Activated naive CD4-positive, alpha-beta T cell treated with Interleukin-2 at 50 U/mL for 16 hours (primary cell): ENCODE results near the gene PNRC1.
"Not testable (repeated sequence)": the region's sequence is repeated elsewhere in the genome, so short reads cannot be mapped to it uniquely, and the experiment has no call there.

Experiments used
- DNase-seq: peaks from one replicate; pipeline ENCODE4 v3.0.0-alpha.2; 2020

The PNRC1 gene

DNA sequence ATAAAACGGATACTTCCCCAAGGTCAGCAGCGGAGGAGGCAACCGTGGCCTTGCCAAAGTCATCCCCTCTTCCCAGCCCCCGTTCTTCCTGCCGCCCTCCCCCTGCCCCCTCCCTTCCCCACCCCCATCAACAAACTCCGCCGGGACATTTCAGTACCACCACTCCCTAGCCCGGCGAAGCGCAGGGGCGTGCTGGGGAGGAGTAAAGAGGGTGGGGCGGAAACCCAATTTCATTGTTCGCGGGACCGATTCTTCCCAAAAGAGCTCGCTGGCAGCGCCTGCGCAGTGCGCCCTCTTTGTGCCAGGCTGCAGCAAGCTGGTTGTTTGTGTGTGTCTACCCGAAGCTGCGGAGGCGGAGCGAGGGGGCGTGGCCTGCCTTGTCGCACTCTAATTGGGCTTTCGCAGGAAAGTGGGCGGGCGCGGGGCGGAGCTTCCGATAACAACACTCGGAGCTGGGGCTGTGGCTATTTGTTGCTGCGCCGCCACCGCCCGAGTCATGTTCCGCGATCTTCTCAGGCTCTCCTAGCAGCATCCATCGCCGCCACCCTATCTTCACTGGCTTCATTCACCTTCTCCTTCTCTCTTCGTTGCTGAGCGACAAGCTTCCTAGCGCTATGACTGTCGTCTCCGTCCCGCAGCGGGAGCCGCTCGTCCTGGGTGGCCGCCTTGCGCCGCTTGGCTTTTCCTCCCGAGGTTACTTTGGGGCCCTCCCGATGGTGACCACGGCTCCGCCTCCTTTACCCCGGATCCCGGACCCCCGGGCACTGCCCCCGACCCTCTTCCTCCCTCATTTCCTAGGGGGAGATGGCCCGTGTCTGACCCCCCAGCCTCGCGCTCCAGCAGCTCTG lies at the start of gene PNRC1:
Gene PNRC1 (plus strand): TSS at position 471 of the 848 bp plus-strand sequence. CDS start 144 bp downstream, at position 615.
- DNase-seq = peak; percentile 100

DNA sequence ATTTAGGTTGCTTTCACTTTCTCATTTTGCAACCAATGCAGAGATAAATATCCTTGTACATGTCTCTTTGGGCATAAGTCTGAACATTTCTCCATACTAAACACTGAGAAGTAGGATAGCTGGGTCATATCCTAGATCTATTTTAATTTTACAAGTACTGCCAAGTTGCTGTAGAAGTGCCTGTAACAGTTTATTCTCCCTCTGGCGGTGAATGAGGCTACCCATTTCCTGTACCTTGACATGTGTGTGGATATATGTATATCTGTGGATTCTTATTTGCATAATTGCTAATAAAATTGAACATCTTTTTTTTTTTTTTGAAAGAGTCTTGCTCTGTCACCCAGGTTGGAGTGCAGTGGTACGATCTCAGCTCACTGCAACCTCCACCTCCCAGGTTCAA lies 48.0 kb upstream of the PNRC1 start:
- DNase-seq = no peak

DNA sequence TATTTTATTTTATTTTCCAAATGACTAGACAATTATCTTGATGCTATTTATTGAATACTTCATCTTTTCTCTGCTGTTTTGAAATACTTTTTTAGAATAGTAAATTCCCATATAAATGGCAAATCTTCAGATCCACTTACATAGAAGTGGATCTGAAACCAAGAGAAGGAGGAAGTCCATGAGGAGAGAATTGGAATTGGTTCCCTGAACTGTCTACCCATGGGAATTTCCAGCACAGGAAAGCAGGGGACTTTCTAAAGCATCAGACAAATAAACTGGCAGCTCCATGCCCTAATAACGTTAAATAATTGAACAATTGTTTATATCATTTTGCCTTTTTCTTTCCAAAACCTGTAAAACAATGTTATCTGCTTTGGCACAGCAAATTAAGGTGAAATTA lies 47.1 kb upstream of the PNRC1 start:
- DNase-seq = no peak

DNA sequence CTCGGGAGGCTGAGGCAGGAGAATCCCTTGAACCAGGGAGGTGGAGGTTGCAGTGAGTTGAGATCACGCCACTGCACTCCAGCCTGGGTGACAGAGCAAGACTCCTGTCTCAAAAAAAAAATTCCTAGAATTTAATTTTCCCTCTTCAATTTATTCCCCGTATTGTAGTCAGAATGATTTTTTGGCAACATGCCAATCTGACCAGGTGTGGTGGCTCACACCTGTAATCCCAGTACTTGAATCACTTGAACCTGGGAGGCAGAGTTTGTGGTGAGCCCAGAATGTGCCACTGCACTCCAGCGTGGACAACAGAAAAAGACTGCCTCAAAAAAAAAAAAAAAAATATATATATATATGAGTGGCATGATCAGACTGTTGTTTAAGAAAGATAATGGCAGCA lies 46.4 kb upstream of the PNRC1 start:
- not testable (repeated sequence) for DNase-seq

DNA sequence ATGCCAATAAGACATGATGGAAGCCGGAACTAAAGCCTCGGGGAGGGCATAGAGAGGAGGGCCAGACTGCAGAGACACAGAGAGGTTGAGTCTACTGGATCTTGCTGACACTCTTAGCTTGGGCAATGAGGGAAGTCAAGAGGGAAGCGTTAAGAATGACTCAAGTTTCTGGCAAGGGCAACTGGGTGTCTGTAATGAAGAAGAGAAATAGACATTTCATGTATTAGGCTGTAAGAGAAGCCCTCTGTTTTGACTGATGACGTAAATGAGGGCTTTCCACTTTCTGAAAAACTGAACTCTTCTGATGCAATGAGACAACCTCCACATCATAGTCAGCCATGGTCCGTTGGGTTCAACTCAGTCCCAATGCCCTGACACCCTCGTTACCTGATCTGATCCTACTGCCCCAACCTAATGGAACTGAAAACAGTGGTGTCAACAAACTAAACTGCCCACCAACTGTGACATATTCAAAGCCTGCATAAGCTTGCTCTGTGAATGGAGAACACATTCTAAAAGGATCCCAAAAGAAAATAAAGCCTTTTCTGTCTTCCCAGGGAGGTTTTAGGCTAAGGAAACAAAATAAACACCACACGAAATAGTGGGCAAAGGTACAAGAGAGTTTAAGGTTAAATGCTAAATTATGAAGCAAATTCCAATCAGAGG lies 45.8 kb upstream of the PNRC1 start:
- no peak for DNase-seq

DNA sequence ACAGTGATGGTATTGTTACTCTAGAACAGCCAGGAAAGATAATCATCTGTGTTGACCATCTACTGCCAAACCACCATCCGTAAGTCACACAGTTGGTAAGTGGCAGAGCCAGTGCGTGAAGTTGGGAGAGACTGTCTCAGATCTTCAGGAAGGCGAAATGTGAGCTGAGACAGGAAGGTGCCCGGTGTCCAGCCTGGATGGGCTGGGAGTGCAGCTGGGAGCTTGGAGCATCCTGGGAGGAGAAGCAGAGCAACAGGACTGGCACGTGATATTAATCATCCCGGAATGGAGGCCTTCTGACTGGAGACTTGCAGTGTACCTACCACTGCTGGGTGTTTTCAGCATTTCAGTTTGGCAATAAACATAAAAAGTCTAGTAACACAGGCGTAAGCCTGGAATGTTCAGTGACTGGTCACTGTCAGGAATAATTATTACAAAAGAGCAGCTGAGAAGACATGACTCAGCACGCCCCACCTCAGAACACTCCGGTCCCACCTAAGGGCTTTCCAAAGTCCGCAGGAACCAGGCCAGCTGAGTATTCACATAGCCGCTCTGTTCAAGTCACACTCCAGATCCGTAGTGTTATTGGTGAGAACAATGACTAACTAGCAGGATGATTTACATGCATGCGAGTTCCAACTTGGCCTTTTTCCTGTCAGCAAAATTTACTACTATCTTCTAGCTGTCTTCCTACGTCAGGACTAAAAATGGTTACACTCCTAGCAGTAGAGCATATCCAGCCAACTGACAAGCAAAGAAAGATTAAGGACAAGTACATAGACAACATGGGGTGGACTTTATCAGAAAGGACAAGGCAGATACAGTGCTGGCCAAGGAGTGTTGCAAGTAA lies 45.1 kb upstream of the PNRC1 start:
- DNase-seq = no peak

DNA sequence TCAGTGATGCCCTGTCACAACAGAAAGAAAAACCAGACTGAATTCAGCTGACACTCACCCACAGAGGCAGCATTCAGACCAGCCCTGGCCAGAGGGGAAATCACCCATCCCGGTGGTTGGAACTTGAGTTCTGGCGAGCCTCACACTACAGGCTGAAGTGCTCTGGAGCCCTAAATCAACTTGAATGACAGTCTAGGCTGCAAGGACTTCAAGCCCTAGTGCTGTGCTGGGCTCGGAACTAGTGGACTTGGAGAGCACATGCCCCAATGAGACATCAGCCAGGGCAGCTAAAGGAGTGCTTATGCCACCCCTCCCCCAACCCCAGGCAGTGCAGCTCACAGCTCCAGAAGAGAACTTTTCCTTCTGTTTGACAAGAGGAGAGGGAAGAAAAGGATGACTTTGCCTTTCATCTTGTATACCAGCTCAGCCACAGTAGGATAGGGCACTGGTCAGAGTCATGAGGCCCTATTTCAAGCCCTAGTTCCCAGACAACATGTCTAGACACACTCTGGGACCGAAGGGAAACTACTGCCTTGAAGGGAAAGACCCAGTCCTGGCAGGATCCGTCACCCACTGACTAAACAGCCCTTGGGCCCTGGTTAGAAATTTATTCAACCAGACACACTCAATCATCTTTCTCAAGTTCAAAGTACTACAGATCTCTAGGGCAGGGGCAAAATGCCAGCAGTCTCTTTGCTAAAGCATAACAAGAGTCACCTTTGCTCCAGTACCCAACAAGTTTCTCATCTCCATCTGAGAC lies 43.2 kb upstream of the PNRC1 start:
- DNase-seq = no peak

DNA sequence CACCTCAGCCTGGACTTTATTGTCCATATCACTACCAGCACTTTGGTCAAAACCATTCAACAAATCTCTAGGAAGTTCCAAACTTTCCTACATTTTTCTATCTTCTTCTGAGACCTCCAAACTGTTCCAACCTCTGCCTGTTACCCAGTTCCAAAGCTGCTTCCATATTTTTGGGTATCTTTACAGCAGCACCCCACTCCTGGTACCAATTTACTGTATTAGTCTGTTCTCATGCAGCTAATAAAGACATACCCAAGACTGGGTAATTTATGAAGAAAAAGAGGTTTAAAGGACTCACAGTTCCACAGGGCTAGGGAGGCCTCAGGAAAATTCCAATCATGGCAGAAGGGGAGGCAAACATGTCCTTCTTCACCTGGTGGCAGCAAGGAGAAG lies 42.7 kb upstream of the PNRC1 start:
- not testable (repeated sequence) for DNase-seq

DNA sequence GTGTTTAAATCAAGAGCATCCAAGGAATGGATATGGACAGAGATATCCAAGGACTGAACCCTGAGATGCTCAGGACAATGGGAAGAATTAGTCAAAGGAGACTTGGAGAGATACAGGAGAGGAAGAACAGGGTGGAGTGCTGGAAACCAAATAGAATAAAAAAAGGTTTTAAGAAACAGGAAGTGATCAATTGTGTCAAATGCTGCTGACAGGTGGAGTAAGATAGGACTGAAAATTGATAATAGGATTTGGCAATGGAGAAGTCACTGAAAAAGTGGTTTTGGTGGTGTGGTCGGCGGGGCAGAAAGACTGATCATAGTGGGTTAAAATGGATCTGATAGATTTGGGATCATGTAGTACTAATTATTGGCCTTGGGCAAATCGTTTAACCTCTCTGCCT lies 37.9 kb upstream of the PNRC1 start:
- DNase-seq = no peak

DNA sequence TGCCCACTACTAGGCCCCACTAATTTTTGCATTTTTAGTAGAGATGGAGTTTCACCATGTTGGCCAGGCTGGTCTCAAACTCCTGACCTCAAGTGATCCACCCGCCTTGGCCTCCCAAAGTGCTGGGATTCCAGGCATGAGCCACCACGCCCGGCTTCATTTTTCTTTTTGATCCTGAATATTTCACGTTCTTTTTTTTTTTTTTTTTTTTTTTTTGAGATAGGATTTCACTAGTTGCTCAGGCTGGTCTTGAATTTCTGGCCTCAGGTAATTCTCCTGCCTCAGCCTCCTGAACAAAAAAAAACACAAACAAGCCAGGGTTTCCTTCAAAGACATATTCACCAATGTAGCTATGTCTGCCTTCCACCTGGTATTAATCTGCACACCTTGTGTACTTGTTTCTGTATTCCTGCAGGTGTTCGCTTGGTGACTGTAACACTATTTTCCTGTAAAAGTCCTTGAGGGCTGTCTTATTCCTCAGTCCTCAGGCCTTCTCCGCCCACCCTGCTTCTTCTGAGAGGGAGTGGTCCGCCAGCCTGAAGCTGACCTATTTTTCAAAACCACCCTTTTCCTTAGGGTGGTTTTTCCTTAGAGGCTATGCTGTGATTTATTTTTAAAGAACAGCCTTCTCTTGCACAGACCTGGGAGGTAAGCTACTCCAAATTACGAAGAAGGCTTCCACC lies 36.1 kb upstream of the PNRC1 start:
- no peak for DNase-seq

DNA sequence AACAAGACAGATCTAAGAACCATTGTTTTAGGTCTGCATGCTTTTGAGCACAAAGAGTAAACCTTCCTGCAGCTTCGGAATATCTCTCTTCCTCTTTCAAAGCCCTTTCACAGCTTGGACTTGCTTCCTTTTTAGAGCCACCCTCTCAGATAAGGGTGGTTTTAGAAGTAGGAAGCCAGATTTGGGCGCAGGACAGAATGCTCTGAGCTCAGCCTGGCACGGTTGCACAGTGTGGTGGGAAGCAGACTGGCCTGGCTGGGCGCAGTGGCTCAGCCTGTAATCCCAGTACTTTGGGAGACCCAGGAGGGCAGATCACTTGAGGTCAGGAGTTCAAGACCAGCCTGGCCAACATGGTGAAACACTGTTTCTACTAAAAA lies 35.6 kb upstream of the PNRC1 start:
- no peak for DNase-seq

DNA sequence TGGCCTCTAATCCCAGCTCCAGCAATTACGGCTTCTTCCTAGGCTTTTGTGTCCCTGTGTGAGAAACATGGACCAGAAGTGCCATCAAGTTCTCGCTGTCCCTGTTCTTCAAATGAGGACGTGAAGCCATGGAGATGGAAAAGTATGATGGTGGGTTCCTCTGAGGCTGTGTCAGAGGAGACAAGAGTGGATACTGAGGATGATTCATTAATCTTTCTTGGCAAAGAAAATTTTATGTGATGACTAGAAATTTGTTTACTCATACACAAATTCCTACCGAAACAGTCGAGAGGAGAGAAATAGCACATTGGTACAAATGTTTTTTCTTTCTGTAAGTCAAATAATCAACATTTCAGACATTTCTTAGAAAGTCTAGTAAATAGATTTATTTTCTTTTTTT lies 35.0 kb upstream of the PNRC1 start:
- no peak for DNase-seq

DNA sequence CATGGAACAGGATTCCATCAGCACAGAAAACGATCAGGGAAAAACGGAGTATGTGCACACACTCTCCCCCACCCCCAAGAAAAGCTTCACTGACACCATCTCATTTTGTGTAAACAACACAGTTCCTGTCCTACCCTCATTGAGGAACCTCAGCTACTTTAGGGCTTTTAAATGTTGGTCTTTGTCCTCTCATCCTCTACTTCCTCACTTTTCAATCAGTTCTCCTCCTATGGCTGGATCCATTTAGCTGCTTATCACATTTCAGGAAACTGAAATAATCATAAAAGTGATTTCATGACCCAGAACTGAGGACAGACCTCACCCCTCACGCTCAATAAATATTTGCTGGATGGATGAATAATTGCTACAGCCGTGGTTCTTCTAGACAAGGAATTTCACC lies 33.1 kb upstream of the PNRC1 start:
- no peak for DNase-seq

DNA sequence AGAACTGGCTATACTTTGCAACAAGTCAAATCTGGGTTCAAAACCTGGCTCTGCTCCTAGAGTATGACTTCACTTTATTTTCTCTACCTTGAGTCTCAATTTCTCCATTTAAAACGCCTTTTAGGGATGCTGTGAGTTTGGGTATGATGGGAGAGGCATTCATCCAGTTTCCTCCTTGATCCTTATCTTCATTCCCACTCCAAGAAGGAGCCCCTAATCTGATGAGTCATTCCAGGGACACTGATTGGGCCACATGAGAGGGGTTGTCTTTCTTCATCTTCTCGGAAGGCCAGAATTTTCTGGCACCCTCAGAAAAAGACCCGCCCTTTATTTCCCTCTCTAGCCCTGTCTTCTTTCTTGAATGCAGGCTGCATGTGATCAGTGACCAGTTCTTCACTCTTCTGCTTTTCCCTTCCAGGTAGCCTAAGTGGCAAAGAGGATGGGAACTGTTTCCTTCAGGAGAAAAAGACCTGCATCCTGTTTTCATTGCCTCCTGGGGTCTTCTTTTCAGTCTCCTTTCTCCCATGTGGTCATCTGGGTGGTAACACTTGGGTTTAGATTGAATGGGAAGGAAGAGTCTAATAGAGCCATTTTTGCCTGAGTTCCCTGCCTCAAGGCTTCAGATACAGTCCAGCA lies 32.1 kb upstream of the PNRC1 start:
- no peak for DNase-seq

DNA sequence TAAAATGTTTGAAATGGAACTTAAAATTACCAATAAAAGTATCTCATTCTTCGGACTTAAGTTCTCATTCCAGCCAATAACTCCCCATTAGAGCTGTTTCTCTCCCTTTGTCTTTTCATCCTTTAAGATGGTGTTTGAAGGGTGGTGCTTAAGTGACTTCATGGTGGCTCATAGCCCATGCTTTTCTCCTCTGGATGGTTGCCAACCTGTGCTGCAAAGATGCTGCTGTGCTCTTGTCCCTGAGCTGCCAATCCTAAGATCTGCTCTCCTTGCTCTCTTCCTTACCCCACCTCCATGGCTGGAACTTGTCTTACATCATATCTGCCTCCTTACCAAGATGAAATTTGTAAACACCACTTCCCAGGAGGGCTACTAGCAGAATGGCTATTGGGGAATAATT lies 31.6 kb upstream of the PNRC1 start:
- DNase-seq = no peak

DNA sequence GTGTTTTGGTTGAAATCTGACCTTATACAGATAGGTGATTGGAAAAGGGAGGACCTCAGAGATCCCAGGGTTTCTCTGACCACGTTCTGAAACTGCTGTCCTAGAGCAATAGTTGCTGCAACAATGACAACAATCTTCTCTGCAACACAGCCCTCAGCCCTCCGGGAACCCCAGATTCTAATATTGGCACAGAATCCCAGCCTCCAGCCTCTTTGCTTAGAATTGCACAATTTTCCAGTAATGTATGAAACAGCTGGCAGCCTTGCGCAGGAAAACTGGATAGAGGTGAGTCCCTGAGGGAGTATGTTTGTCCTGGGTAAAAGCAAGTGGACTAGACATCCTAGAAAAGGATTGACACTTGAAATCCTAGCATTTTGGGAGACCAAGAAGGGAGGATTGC lies 30.4 kb upstream of the PNRC1 start:
- no peak for DNase-seq

DNA sequence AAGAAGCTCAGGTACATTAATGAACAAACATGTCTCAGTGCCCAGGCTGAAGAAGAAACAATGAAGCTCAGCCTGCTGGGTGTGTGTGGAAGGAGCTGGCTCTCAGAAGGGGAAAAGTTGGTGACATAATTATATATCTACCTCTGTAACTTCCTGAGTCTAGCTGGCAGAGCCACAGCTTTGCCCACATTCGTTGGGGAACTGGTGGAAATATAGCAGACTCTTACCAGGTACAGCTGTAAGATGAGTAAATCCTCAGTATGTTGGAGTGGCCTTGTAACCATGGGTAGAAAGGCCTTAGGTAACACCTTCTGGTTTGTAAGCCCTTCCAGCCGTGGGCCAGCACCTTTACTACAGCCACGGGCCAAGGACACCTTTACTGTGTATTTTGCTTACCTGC lies 29.9 kb upstream of the PNRC1 start:
- no peak for DNase-seq

DNA sequence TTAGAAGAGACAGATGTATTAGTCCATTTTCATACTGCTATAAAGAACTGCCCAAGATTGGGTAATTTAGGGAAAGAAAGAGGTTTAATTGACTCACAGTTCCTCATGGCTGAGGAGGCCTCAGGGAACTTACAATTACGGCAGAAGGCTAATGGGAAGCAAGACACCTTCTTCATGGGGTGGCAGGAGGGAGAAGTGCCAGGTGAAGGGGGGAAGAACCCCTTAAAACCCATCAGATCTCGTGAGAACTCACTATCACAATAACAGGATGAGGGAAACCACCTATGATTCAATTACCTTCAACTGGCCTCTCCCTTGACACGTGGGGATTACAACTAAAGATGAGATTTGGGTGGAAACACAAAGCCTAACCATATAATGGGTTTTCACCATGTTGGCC lies 28.9 kb upstream of the PNRC1 start:
- no peak for DNase-seq

DNA sequence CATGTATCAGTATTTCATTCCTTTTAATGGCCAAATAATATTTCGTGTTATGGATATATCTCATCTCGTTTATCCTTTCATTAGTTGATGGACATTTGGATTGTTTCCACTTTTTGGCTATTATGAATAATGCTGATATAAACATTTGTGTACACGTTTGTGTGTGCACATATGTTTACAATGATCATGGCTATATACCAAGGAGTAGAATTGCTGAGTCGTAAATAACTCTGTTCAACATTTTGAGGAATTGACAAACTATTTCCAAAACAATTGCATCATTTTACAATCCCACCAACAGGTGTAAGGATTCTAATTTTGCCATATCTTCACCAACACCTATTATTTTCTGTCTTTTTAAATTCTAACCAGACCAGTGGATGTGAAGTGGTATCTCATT lies 26.3 kb upstream of the PNRC1 start:
- no peak for DNase-seq

DNA sequence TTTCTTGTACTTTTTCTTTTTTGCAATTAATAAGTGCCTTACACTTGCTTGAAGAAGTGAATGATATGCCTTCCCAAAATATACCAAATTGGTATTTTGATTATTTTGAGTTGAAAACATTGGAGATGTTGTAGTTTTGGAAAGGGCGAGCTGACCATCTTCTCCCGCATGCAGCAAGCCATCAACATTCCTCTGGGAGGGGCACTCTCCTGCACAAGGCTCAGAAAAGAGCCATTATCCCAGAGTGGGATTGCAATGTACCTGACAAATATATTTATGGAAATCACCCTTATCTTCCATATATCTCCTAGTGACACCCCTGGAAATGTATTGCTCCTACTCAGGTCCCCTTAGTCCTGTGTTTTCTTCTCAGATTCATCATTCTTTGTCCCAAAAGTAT lies 22.8 kb upstream of the PNRC1 start:
- DNase-seq = no peak

DNA sequence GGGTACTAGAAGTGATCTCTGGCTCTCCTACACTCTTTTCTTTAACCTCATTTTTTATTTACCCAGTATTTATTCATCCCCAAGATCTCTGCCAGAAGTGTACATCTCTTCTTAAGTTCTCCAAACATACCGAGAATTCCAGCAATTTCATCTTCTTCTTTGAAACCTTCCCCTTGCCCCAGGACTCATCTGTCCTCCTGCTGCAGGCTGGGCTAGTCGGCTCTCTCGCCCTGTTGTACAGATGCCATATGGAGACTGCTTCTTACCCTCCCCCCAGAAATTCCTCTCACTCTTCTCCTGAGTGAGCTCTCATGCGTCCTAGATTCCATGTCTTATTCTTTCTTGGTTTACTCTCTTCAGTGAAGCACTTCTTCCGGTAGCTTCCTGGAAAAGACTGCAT lies 21.9 kb upstream of the PNRC1 start:
- no peak for DNase-seq

DNA sequence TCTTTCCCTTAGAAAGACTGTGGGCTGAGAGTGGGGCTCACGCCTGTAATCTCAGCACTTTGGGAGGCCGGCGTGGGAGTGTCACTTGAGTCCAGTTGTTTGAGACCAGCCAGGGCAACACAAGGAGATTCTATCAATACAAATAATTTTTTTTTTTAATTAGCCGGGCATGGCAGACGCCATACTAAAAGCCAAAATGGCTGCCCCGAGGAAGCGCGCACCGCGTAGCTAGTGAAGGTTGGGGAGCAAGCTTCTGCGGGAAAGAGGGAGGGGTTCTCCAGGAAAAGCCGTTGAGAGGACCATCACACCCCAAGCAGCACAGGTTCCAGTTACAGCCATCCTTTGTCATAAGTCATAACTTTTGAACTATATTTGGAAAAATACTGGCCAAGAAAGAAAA lies 21.3 kb upstream of the PNRC1 start:
- no peak for DNase-seq
